Stimulated activated memory B cell treated with anti-CD40 and anti-IgM and Interleukin-4, amounts not matched to agents 10 μg/mL and 1 μg/mL and 100 μg/mL, for 72 hours (primary cell): ENCODE results near the gene AARS1.
"Not testable (repeated sequence)": the region's sequence is repeated elsewhere in the genome, so short reads cannot be mapped to it uniquely, and the experiment has no call there.

ENCODE experiments used
- ATAC-seq: fragments of 150-1000 bp; cut with Tn5 transposase; 2 replicates; pipeline ENCODE4 v1.10.0; 2021
- H3K27ac Mint-ChIP-seq: one replicate; pipeline ENCODE4 v1.8.0; 2022; ENCODE audit warnings: mild to moderate bottlenecking, mixed read lengths
- H3K27me3 Mint-ChIP-seq: one replicate; pipeline ENCODE4 v1.8.0; 2022; ENCODE audit warnings: mixed read lengths
- H3K36me3 Mint-ChIP-seq: one replicate; pipeline ENCODE4 v1.8.0; 2022; ENCODE audit warnings: mixed read lengths
- H3K4me1 Mint-ChIP-seq: one replicate; pipeline ENCODE4 v1.8.0; 2022; ENCODE audit warnings: mixed read lengths
- H3K4me3 Mint-ChIP-seq: one replicate; pipeline ENCODE4 v1.8.0; 2022; ENCODE audit warnings: mild to moderate bottlenecking, moderate library complexity, mixed read lengths
- H3K9me3 Mint-ChIP-seq: one replicate; pipeline ENCODE4 v1.8.0; 2022; ENCODE audit warnings: mixed read lengths

AARS1 gene

DNA sequence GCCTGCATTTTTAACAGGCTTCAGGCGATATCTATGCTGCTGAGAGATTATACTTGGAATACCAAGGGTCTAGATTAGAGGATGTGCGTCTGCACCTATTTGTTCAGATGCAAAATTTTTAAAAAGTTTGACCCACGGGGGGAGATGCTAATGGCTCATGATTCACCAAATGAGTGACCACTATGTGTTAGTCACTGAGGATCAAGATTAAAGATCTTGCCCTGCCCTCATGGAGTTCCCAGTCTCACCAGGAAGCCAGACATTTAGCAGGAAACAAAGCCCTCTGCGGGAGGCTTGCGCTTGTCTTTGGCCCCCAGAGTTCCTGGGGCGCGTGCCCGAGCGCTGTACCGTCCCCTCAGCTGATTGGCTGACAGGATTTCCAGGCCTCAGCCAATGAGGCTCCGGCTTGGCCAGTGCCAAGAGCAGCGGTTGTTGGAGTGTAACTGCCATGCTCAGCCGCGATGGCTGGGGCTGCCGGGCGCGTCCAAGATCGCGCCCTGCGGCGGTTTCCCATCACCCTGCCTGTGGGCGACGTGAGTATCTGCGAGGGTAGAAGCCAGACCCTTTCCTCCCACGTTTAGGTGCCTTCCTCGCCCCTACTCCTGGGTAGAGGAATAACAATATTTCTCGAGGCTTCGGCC lies 5.2 kb upstream of the AARS1 start:
- no peaks in the 10 kb centered on the region for H3K27me3 Mint-ChIP-seq
- H3K4me1 Mint-ChIP-seq = peaks cover 9% of the 10 kb centered on the region
- no peak overlapping the region for H3K27ac Mint-ChIP-seq
- no peak overlapping the region for H3K4me3 Mint-ChIP-seq
- no peaks in the 10 kb centered on the region for H3K9me3 Mint-ChIP-seq
- no peaks in the 10 kb centered on the region for H3K36me3 Mint-ChIP-seq
- no peak for ATAC-seq

DNA sequence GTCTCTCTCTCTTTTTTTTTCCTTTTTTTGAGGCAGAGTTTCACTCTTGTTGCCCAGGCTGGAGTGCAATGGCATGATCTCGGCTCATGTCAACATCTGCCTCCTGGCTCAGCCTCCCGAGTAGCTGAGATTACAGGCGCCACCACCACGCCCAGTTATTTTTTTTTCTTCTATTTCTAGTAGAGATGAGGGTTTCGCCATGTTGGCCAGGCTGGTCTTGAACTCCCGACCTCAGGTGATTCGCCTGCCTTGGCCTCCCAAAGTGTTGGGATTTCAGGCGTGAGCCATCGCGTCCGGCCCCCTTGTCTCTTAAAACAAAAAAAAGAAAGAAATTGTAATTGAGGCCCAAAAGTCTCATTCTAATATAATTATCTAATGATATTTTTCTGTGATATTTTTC lies 2.8 kb upstream of the AARS1 start:
- not testable (repeated sequence) for H3K36me3 Mint-ChIP-seq, H3K27me3 Mint-ChIP-seq, H3K4me3 Mint-ChIP-seq, H3K27ac Mint-ChIP-seq, H3K9me3 Mint-ChIP-seq, ATAC-seq, H3K4me1 Mint-ChIP-seq

DNA sequence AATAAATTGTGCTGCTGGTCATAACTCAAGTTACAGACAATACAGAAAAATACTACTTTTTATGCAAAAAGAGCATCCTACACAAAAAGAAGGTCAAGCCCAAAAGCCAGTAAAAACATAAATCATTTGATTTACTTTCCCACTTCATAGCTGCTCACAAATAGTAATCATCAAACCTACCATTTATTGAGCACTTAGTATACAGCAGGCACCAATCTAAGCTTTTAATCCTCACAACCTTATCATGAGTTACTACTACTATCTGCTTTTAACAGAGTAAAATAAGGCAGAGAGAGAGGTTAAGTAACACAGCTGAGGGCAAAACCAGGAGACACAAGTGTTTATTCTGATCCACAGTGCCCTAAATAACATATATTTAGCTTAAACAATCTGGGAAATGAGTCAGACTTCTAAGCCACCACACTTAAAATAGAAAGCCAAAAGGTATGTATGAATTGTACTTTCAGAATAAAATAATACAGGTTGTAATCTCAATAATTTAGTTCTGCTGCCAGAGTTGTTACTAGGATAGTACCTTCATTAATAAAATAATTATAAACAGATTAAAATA lies 1.7 kb upstream of the AARS1 start:
- ATAC-seq = no peak
- Mint-ChIP-seq H3K9me3 (no peaks in the 10 kb centered on the region), H3K36me3 (no peaks in the 10 kb centered on the region), H3K27ac (no peak overlapping the region), H3K4me3 (no peak overlapping the region), H3K4me1 (peaks cover 9% of the 10 kb centered on the region), H3K27me3 (no peaks in the 10 kb centered on the region)

GRCh38 chr16:70287304-70287971 lies 1.9 kb downstream of the AARS1 start:
- H3K9me3 Mint-ChIP-seq, ATAC-seq, H3K27me3 Mint-ChIP-seq: not testable (repeated sequence)
- Mint-ChIP-seq H3K27ac (peak overlapping the region; percentile 94), H3K4me3 (peak overlapping the region; percentile 95), H3K4me1 (peaks cover 21% of the 10 kb centered on the region), H3K36me3 (peaks cover 13% of the 10 kb centered on the region)

DNA sequence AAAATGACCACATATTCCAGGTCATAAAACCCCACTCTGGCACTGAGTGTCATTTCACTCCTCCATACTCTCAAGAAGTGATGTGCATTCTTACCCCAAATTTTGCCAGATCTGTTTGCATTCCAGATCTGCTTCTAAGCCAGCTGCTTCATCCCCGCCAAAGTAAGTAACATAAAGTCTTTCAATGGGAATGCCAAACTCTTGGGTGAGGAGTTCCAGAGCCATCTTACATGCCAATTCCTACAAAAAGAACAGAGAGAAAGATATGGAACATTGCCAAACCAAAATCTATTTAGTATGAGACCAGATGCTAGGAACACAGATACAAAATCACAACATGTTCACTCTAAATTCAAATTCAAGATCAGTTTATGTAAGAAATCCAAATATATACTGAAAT lies 12.9 kb downstream of the AARS1 start:
- no peak overlapping the region for H3K27ac Mint-ChIP-seq
- no peaks in the 10 kb centered on the region for H3K4me1 Mint-ChIP-seq
- no peaks in the 10 kb centered on the region for H3K9me3 Mint-ChIP-seq
- peaks cover 50% of the 10 kb centered on the region for H3K36me3 Mint-ChIP-seq
- no peak overlapping the region for H3K4me3 Mint-ChIP-seq
- ATAC-seq = no peak
- H3K27me3 Mint-ChIP-seq = no peaks in the 10 kb centered on the region

- Mint-ChIP-seq H3K36me3 (peaks cover 67% of the 10 kb centered on the region), H3K4me1 (no peaks in the 10 kb centered on the region), H3K27ac (no peak overlapping the region), H3K27me3 (no peaks in the 10 kb centered on the region), H3K9me3 (no peaks in the 10 kb centered on the region), H3K4me3 (no peak overlapping the region)
- no peak for ATAC-seq
Measured at GRCh38 chr16:70271696-70272095, 17.6 kb downstream of the AARS1 start.

DNA sequence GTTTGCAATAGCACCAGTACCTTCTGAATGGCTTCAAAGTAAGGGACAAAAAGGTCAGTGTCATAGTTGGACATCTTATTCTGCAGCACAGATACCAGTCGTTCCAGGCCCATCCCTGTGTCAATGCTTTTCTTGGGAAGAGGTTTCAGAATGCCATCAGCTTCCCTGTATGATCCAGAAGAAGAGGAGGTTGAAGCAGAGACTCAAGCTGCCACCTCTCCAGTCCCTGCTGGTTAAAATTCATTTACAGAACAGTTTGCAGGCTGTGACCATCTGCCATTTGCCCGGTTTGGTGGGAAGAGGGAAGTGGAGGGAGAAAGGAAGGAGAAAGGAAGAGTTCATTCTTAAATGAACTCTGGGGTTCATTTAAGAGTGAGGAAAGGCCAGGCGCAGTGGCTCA lies 19.1 kb downstream of the AARS1 start:
- Mint-ChIP-seq H3K36me3 (peaks cover 62% of the 10 kb centered on the region), H3K4me1 (no peaks in the 10 kb centered on the region), H3K4me3 (no peak overlapping the region), H3K27me3 (no peaks in the 10 kb centered on the region), H3K27ac (no peak overlapping the region), H3K9me3 (no peaks in the 10 kb centered on the region)
- ATAC-seq = no peak

- Mint-ChIP-seq H3K27me3 (no peaks in the 10 kb centered on the region), H3K4me3 (no peak overlapping the region), H3K27ac (no peak overlapping the region), H3K36me3 (peaks cover 59% of the 10 kb centered on the region), H3K9me3 (no peaks in the 10 kb centered on the region), H3K4me1 (no peaks in the 10 kb centered on the region)
- ATAC-seq = no peak
Measured at GRCh38 chr16:70269471-70269870, 19.8 kb downstream of the AARS1 start.

GRCh38 chr16:70267922-70268321 lies 21.4 kb downstream of the AARS1 start:
- H3K27me3 Mint-ChIP-seq, ATAC-seq, H3K9me3 Mint-ChIP-seq, H3K4me3 Mint-ChIP-seq, H3K4me1 Mint-ChIP-seq, H3K27ac Mint-ChIP-seq: not testable (repeated sequence)
- peaks cover 59% of the 10 kb centered on the region for H3K36me3 Mint-ChIP-seq

DNA sequence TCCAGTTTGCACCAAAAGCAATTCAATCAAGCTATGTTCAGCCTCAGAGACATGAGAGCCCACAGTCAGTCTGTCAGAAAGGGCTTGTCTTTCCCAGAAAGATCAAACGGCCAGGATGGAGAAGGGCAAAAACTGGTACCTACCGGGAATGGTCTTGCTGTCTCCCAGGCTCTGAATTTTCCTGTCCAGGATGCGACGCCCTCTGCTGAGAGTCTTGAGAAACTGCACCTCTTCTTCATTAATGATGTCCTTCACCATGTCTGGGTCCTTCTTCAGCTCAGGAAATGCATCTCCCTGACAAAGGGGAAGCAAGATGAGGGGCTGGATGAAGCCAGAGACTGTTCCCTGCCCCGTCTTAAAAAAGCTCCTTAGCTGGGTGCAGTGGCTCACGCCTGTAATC lies 21.8 kb downstream of the AARS1 start:
- Mint-ChIP-seq H3K9me3 (no peaks in the 10 kb centered on the region), H3K27ac (no peak overlapping the region), H3K4me1 (no peaks in the 10 kb centered on the region), H3K36me3 (peaks cover 56% of the 10 kb centered on the region), H3K4me3 (no peak overlapping the region), H3K27me3 (no peaks in the 10 kb centered on the region)
- ATAC-seq = no peak

DNA sequence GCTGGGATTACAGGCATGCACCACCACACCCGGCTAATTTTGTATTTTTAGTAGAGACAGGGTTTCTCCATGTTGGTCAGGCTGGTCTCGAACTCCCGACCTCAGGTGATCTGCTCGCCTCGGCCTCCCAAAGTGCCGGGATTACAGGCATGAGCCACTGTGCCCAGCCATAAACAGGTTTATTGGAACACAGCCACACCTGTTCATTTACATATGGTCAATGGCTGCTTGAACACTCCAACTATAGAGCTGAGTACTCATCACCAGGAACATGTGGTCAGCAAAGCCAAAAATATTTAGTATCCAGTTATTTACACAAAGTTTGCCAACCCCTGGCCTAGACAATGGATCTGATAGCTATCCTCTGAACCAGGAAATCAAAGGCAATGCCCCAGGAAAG lies 29.4 kb downstream of the AARS1 start:
- not testable (repeated sequence) for H3K4me3 Mint-ChIP-seq, H3K27ac Mint-ChIP-seq, H3K4me1 Mint-ChIP-seq, H3K9me3 Mint-ChIP-seq, H3K27me3 Mint-ChIP-seq, ATAC-seq
- H3K36me3 Mint-ChIP-seq = peaks cover 41% of the 10 kb centered on the region

DNA sequence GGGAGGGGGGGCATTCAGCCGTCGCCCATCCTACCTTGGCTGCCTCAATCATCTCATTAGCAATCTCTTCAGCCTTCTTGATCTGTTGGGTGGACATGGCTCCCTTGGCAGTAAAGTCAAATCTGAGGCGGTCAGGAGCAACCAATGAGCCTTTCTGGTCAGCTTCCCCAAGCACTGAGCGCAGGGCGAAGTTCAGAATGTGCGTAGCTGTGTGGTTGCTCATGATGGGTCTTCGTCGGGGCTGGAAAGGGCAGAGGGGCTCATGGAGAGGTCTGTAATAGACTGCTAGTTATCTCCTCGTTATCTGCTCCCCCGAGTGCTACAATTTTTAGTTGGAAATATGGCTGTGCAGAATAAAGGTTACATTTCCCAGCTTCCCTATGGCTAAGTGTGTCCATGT lies 30.4 kb downstream of the AARS1 start:
- Mint-ChIP-seq H3K4me1 (no peaks in the 10 kb centered on the region), H3K27ac (no peak overlapping the region), H3K27me3 (no peaks in the 10 kb centered on the region), H3K36me3 (peaks cover 41% of the 10 kb centered on the region), H3K4me3 (no peak overlapping the region), H3K9me3 (no peaks in the 10 kb centered on the region)
- ATAC-seq = no peak

- Mint-ChIP-seq H3K27ac (peak overlapping the region; percentile 48), H3K36me3 (peaks cover 41% of the 10 kb centered on the region), H3K27me3 (no peaks in the 10 kb centered on the region), H3K4me1 (no peaks in the 10 kb centered on the region), H3K9me3 (no peaks in the 10 kb centered on the region), H3K4me3 (no peak overlapping the region)
- no peak for ATAC-seq
Measured at GRCh38 chr16:70258065-70258464, 31.2 kb downstream of the AARS1 start.

- no peak overlapping the region for H3K27ac Mint-ChIP-seq
- no peaks in the 10 kb centered on the region for H3K27me3 Mint-ChIP-seq
- ATAC-seq = no peak
- H3K36me3 Mint-ChIP-seq = peaks cover 38% of the 10 kb centered on the region
- H3K4me1 Mint-ChIP-seq = no peaks in the 10 kb centered on the region
- H3K9me3 Mint-ChIP-seq = no peaks in the 10 kb centered on the region
- no peak overlapping the region for H3K4me3 Mint-ChIP-seq
Measured at GRCh38 chr16:70257391-70257790, 31.9 kb downstream of the AARS1 start.

- no peak overlapping the region for H3K4me3 Mint-ChIP-seq
- no peaks in the 10 kb centered on the region for H3K4me1 Mint-ChIP-seq
- no peak overlapping the region for H3K27ac Mint-ChIP-seq
- no peak for ATAC-seq
- H3K36me3 Mint-ChIP-seq = peaks cover 24% of the 10 kb centered on the region
- no peaks in the 10 kb centered on the region for H3K27me3 Mint-ChIP-seq
- no peaks in the 10 kb centered on the region for H3K9me3 Mint-ChIP-seq
Measured at GRCh38 chr16:70255574-70255973, 33.7 kb downstream of the AARS1 start.

DNA sequence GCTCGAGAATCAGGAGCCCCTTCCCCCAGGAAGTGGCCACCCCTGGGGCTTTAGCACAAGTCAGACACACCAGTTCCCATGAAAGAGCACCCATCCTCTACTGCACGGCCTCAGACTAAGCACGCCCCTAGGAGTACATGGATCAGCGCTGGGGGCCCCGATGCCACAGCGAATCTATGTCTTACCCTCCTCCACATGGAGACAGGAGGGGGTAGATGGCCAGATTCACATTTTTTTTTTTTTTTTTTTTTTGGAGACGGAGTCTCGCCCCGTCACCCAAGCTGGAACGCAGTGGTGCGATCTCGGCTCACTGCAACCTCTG lies 34.4 kb downstream of the AARS1 start:
- Mint-ChIP-seq H3K27me3 (no peaks in the 10 kb centered on the region), H3K36me3 (peaks cover 17% of the 10 kb centered on the region), H3K27ac (no peak overlapping the region), H3K4me1 (peaks cover 5% of the 10 kb centered on the region), H3K4me3 (no peak overlapping the region), H3K9me3 (no peaks in the 10 kb centered on the region)
- ATAC-seq = no peak
